Kidney tubule cell (primary cell): ENCODE measurements around the gene PLSCR5.

Source experiments
- DNase-seq: peaks from one replicate; pipeline ENCODE4 v3.0.0-alpha.2; 2018; ENCODE audit warnings: low spot score

The PLSCR5 gene

GRCh38 chr3:146544002-146544928 lies 60.9 kb downstream of the PLSCR5 start, which contains the start of gene PLSCR1:
Gene PLSCR1 (minus strand): TSS chr3:146544607. CDS start chr3:146536552, 8,055 bp downstream.
- peak; percentile 98 for DNase-seq

DNA sequence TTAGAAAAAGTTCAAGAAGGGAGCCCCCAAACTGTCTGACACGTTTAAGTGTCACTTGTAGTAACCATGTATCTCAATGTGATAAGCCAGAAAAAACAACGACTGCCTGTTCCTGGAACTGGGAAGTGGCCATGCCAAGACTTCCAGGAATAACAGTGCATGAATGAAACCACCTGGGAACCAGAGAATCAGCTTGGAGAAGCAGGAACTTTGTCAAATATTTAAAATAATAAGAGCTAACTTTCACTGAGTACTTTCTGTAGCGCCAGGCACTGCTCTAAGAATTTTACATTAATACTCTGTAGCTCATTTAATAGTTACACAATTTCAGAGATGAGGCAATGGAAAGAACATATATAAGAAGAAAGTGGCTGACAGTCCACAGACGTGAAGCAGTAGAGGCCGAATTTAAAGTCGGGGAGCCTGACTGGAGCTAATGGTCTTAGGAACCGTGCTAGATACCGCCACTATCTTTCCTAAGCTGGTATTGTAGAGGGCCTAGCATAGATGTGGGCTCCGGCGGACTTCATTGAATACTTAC lies 61.6 kb downstream of the PLSCR5 start:
- DNase-seq, result peak; percentile 18

- DNase-seq, result no peak
Observed at GRCh38 chr3:146542978-146543377, 62.2 kb downstream of the PLSCR5 start.

- DNase-seq, result no peak
Observed at GRCh38 chr3:146542179-146542578, 63.0 kb downstream of the PLSCR5 start.

- DNase-seq, result no peak
Observed at GRCh38 chr3:146540978-146541377, 64.2 kb downstream of the PLSCR5 start.

DNA sequence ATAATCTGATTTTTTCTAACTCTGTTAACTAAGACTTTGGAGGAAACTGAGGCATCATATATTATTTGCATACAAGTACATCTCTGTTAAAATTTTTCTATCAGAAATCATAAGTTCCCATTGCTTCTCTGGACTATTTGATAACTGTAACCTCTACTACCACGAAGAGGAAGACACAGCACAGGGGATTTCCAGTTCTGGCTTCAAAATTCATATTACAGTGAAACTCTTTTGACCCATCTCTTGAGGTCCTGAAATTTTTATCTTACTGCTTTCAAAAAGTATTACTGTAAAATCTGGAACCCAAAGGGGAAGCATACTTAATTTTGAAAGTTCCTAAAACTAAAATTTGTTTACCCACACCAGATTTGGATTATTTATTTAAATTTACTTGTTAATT lies 64.9 kb downstream of the PLSCR5 start:
- DNase-seq, result no peak

DNA sequence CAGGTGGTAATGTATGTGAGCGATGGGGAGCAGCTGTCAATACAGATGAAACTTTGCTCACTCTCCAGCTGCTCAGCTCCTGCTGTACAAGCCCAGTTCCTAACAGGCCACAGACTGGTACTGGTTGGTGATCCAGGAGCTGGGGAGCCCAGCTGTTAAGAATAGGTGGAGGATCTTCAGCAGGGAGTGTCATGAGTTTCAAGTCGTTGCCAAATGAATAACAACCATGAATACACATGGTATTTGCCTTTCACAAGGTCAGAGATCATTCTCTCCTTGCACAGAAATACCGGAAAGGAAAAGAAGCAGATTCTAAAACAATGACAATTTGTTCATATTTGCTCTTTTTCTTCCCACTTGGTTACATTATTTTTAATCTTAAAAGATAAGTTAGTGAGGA lies 65.8 kb downstream of the PLSCR5 start:
- no peak for DNase-seq

GRCh38 chr3:146537603-146538002 lies 67.5 kb downstream of the PLSCR5 start:
- DNase-seq, result peak; percentile 40

DNA sequence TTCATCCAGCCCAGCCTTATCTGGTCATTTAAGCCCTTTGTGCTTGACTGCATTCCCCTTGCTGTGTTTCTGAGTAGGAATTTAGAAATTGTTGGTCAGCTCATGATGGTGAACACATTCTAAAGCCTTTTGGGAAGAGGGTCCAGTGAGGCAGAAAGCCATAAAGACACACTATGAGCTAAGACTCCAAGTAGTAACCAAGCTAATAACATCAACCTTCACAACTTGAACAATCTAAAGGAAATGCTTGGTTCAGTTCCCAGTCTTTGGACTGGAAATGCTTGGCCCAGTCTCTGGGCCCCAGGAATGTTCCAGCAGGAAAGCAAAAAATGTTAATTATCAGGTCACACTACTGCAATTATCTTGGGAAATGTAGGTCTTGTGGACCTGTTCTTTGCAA lies 68.5 kb downstream of the PLSCR5 start:
- DNase-seq, result peak; percentile 74
